RPMI8226 (cell line): ENCODE measurements around the gene DIAPH1.

Source experiments
- DNase-seq: peaks from one replicate; pipeline ENCODE4 v3.0.0-alpha.2; 2015

DIAPH1 gene

GRCh38 chr5:141495453-141495811 lies 123.4 kb downstream of the DIAPH1 start:
- DNase-seq: no peak

DNA sequence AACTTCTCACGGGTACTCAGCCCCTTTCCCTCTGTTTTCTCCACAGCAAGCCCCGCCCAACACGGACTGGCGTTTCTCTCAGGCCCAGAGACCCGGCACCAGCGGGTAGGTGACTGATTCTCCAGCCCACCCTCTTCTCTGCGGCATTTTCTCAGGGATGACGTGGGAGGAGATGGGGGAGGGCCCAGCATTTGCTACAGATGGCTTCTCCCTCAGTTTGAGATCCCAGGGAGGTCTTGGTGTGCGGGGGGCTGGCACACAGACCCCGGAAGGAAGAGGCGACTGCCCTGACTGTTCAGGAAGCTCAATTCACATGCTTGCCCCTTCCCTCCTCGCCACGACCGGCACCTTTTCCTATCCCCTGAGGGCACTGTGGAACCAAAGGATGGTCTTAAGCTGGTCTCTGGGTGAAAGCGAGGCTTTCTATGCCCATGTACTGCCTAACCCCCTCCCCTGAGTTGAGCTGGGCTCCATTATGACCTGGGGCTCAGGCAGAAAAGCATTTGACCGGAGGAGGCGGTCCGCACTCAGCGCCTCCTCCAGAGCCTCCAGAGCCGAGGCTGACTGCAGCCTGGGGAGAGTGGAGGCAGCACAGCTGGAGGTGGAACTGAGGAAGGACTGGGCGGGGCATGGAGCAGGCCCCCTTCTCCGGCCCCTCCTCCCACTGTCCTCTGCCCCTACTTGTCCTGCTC lies 123.9 kb downstream of the DIAPH1 start:
- DNase-seq: no peak

GRCh38 chr5:141493500-141494422 lies 125.0 kb downstream of the DIAPH1 start:
- DNase-seq: no peak

DNA sequence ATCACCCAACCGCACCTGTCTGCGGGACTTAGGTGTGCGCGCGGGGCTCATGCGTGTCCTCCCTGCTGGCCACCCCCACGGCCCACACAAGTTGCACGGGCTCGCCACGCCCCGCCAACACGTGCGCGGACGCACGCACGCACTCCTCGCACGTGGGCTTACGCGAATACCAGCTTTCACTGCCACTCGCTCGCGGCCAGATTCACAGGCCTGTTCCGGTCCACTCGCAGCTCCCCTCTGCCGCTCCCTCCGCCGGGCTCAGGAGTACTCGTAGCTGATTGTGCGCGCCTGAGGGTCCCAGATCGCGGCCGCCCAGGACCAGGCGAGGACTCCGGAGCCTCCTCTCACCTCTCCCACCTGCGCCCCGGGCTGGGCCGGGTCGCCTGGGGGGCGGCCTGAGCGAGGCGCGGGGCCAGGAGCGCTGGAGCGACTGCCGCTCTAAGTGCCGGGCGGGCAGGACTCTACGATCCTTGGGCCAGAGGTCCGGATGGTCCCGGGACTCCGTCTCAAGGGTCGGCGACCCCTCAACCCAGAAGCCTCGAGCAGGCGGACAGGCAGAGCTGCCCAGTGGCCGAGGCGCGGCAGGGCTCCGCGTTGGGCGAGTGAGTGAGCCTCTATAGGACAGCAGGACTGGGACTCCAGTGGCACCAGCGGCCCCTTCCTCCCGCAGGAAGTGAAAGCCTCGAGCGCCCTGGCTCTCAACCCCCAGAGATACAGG lies 126.5 kb downstream of the DIAPH1 start:
- no peak for DNase-seq

GRCh38 chr5:141491323-141492167 lies 127.3 kb downstream of the DIAPH1 start:
- DNase-seq: no peak

DNA sequence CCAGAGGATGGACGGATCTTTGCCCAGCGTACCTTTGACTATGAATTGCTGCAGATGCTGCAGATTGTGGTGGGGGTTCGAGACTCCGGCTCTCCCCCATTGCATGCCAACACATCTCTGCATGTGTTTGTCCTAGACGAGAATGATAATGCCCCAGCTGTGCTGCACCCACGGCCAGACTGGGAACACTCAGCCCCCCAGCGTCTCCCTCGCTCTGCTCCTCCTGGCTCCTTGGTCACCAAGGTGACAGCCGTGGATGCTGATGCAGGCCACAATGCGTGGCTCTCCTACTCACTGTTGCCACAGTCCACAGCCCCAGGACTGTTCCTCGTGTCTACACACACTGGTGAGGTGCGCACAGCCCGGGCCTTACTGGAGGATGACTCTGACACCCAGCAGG lies 128.0 kb downstream of the DIAPH1 start:
- no peak for DNase-seq

GRCh38 chr5:141490271-141490670 lies 128.5 kb downstream of the DIAPH1 start:
- DNase-seq: no peak

GRCh38 chr5:141489841-141490240 lies 129.0 kb downstream of the DIAPH1 start:
- no peak for DNase-seq

GRCh38 chr5:141488591-141489561 lies 129.9 kb downstream of the DIAPH1 start, which contains the start of gene PCDHGC5:
Gene PCDHGC5, plus strand, starts transcription at chr5:141489081. Its CDS starts 160 bp downstream, at chr5:141489241.
- DNase-seq: peak; percentile 32

DNA sequence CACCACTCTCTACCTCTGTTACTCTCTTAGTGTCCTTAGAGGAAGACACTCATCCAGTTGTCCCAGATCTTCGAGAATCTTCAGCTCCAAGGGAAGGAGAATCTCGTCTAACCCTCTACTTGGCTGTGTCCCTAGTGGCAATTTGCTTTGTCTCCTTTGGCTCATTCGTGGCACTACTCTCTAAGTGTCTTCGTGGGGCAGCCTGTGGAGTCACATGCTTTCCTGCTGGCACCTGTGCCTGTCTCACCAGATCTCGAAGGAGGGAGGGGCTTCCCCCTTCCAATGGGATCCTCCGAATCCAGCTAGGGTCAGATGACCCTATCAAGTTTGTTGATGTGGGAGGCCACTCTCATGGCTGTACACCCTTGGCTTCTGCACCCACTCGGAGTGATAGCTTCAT lies 131.7 kb downstream of the DIAPH1 start:
- no peak for DNase-seq

DNA sequence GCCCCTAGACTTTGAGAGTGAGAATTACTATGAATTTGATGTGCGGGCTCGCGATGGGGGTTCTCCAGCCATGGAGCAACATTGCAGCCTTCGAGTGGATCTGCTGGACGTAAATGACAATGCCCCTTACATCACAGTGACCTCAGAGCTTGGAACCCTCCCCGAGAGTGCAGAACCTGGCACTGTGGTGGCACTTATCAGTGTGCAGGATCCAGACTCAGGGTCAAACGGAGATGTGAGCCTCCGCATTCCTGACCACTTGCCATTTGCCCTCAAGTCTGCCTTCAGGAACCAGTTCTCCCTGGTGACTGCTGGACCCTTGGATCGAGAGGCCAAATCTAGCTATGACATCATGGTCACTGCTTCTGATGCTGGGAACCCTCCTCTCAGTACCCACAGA lies 132.7 kb downstream of the DIAPH1 start:
- no peak for DNase-seq

GRCh38 chr5:141485321-141486055 lies 133.3 kb downstream of the DIAPH1 start:
- no peak for DNase-seq

DNA sequence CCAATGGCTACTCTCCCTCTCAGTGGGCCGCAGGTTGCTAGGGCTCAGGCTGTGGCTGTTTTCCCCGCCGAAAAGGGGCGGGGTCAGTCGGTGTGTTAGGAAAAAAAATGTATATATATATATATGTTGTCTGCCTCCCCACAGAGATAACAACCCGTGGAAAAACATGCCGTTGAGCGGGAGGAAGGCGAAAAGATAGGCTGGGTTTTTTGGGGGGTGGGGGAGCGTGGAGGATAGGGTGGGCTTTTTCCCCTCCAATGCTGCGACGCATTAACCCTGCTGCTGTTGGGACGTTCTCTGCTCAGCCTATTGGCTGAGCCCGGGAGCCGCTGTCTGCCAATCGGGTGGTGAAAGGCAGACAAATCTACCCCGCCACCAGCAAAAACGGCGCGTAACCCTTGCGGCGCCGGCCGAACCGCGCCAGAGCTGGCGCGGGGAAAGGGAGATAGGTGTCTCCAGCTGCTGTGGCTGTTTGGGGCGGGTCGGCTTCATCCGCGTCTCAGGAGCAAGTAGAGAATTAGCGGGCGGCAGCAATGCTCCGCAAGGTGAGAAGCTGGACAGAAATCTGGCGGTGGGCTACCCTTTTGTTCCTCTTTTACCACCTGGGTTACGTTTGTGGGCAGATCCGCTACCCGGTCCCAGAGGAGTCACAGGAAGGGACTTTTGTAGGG lies 134.0 kb downstream of the DIAPH1 start, which contains the start of gene PCDHGC4:
PCDHGC4 (plus strand) TSS at position 390 of the 671 bp plus-strand sequence; CDS start at position 534, 144 bp downstream.
- no peak for DNase-seq

- DNase-seq: no peak
Observed at GRCh38 chr5:141484310-141484640, 134.5 kb downstream of the DIAPH1 start.

DNA sequence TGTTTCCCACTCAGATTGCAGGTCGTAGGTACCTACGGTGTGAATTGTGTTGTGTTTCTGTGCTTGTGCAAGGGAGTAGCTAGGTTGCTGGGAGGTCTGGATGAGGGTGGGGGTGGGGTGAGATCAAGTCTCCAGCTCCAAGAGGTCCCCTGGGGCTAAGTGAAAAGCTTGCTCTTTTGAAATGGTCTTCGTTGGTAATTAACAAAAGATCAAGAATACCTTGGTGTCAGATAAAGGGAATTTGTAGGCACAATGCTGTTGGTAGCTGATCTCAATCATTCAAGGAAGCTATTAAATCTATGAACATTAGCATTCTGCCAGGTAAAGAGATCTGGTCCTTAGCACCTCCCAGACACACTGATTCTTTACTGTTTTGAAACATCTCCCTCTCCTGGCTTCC lies 134.9 kb downstream of the DIAPH1 start:
- no peak for DNase-seq

- DNase-seq: no peak
Observed at GRCh38 chr5:141479776-141480175, 139.0 kb downstream of the DIAPH1 start.

GRCh38 chr5:141478321-141478945 lies 140.4 kb downstream of the DIAPH1 start:
- no peak for DNase-seq

DNA sequence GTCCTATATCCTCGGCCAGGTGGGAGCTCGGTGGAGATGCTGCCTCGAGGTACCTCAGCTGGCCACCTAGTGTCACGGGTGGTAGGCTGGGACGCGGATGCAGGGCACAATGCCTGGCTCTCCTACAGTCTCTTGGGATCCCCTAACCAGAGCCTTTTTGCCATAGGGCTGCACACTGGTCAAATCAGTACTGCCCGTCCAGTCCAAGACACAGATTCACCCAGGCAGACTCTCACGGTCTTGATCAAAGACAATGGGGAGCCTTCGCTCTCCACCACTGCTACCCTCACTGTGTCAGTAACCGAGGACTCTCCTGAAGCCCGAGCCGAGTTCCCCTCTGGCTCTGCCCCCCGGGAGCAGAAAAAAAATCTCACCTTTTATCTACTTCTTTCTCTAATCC lies 141.0 kb downstream of the DIAPH1 start:
- DNase-seq: no peak

DNA sequence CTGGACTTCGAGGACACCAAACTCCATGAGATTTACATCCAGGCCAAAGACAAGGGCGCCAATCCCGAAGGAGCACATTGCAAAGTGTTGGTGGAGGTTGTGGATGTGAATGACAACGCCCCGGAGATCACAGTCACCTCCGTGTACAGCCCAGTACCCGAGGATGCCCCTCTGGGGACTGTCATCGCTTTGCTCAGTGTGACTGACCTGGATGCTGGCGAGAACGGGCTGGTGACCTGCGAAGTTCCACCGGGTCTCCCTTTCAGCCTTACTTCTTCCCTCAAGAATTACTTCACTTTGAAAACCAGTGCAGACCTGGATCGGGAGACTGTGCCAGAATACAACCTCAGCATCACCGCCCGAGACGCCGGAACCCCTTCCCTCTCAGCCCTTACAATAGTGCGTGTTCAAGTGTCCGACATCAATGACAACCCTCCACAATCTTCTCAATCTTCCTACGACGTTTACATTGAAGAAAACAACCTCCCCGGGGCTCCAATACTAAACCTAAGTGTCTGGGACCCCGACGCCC lies 141.7 kb downstream of the DIAPH1 start:
- no peak for DNase-seq
